Measurements from ENCODE around the gene CGREF1. TPM values are rescaled to one million over a fixed set of nuclear protein-coding genes. Genes with fewer than 3 reads are reported as not detected.

CGREF1 gene
- polyA plus RNA-seq, 4 donors, result 5.4 to 7.3 (median 6.5) TPM

DNA sequence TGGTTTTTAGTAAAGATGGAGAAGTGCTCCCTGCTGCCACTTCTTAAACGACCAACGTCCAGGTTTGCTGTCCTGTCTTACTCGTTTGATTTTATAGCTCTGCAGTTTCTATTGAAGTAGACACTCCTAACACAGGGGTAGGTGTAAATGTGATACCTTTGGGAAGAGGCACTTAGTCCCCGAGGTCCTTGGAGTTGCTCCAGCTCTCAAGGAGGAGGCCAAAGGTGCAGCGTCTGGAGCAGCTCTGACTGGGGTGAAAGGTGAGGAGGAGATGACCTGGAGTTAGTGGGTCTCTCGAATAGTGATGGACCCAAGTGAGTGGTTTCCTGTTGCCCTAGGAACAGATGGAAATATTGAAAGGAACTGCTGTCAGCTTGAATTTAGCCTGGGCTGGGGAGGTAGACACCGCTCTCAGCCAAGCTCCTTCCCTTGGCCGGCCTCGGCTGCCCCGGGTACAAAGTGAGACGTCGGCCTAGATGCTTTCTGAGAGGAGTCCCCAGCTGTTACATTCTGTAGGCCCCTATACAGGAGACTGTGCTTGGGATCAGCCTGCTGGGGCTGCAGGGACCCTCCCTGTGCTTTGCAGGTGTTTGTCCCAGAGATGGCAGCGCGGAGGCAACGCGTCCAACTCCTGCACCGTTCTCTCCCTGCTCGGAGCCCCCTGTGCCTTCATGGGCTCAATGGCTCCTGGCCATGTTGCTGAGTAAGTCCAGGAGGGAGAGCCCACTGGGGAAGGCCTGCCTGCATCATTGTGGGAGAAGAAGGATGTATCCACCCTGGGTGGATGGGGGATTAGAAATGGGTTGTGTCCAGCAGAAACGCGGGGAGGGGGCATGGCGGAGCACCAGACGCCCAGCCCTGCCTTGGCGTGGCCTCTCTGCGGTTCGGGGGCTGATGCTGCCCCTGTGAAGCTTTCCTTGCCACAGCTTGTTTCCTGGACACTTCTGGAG, 26.9 kb downstream of the CGREF1 start:
- DNase-seq (ENCODE audit: low read depth in 4 of 4, low spot score in 2 of 4), result no peak

DNA sequence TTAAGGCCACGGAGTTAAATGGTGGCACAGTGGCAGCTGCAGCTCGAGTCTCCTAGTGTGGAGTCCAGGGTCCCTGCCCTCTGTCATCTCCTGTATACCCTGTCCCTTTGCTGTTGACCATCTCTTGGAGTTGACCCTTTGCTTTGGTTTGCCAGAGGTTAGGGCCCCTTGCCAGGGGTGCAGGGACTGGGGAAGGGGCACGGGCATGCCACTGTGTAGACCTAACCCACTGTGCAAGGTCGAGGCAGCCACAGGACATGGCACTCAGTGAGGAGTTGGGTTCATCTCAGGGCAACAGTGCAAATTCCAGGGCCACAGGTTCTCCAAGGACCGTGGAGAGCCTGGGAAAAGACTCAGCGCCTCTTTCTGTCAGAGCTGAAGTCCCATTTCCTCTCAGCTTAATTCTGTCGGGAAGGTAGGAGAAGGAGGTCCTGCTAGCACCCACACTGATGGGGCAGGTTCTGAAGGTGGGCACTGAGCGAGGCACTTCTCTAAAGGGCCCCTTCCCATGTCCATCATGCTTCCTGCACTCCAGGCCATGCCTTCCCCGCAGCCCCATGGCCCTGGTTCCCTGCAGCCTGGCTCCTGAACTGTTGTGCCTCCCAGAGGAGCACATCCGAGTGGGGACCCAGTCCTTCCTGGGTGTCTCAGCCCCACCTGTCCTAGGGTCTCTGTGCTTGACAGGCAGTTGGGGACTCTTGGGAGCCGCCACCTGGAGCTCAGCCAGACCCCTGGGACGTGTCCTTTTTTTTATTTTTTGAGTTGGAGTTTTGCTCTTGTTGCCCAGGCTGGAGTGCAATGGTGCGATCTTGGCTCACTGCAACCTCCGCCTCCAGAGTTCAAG, 29.6 kb downstream of the CGREF1 start:
- DNase-seq (ENCODE audit: low read depth in 4 of 4, low spot score in 2 of 4), result no peak

DNA sequence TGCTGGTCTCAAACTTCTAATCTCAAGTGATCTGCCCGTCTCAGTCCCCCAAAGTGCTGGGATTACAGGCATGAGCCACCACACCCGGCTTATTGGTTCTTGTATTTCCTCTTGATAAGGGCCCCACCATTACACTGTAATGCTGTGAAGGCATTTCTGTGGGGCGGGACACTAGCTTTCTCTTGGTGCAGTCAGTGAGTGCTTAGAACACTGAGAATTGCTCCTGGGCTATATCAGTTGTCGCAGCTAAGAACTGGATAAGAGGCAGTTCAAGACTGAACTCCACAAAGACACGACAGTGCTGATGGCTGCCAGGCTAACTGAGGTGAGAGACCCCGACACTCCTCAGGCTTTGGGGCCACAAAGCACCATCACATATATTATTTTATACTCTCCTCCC, 30.3 kb downstream of the CGREF1 start:
- no peak for DNase-seq (ENCODE audit: low read depth in 4 of 4, low spot score in 2 of 4)

DNA sequence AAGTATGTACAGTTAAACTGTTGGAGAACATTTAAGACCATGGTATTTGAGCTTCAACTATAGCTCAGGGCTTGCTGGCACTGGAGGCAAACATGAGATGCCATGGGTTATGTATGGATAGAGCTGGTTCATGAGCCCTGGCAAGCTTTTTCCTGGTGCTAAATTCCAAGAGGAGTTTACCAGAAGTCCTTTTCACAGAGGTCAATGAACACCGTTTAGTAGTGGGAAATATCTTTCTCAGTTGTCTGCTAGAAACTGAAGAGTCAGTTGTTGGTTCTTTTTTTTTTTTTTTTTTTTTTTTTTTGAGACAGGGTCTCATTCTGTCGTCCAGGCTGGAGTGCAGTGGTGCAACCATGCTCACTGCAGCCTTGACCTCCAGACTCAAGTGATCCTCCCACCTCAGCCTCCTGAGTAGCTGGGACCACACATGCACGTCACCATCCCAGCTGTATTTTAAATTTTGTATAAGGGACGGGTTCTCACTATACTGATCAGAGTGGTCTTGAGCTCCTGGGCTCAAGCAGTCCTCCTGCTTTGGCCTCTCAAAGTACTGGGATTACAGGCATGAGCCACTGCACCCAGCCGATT, 31.0 kb downstream of the CGREF1 start:
- no peak for DNase-seq (ENCODE audit: low read depth in 4 of 4, low spot score in 2 of 4)

DNA sequence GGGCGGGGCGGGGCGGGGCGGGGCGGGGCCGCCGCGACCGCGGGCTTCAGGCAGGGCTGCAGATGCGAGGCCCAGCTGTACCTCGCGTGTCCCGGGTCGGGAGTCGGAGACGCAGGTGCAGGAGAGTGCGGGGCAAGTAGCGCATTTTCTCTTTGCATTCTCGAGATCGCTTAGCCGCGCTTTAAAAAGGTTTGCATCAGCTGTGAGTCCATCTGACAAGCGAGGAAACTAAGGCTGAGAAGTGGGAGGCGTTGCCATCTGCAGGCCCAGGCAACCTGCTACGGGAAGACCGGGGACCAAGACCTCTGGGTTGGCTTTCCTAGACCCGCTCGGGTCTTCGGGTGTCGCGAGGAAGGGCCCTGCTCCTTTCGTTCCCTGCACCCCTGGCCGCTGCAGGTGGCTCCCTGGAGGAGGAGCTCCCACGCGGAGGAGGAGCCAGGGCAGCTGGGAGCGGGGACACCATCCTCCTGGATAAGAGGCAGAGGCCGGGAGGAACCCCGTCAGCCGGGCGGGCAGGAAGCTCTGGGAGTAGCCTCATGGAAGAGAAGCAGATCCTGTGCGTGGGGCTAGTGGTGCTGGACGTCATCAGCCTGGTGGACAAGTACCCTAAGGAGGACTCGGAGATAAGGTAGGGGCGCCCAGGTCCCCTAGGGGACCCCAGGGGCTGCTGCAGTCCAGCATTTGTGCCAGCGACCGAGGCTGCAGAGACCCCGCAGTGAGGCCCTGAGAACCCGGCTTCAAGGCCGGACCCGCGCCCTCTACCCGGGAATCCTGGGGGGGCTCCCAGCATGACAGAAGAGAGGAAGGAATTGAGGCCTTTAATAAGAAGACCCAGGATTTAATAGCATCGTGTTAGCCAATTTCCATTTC, 32.0 kb downstream of the CGREF1 start, which contains the start of gene KHK:
Gene KHK, plus strand, starts transcription at position 49 of the 870 bp plus-strand sequence. Its CDS starts 488 bp downstream, at position 537.
- no peak for DNase-seq (ENCODE audit: low read depth in 4 of 4, low spot score in 2 of 4)

DNA sequence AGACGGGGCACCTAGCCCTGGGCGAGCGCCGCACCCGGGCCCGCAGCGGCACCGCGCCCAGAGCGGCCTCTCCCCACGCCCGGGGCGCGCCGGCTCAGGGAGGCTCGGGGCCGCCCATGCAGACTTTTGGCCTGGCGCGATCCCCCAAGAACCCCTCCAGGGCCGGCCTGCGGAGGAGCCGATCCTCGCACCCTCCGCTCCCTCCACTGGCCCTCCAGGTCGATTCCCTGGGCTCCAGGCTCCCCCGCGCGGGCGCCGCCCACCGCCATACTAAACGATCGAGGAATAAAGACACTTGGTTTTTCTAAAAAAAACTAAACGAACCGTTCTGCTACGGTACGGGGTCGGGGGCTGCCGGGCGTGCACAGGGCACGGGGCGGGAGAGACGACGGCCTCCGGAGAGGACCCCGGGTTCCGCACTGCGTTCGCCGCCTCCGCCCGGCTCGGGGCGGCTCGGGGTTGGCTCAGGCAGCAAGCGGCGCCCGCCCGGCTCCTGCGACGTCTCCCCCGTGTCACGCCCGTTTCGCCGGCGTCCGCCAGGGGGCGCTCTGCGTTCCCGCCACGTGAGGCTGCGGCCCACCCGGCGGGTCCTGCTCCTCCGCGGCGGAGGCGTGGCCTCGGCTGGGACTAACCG, 32.7 kb downstream of the CGREF1 start:
- peak in 3 of 4 donors; percentile 86 to 93 (median 88) for DNase-seq (ENCODE audit: low read depth in 4 of 4, low spot score in 2 of 4)

DNA sequence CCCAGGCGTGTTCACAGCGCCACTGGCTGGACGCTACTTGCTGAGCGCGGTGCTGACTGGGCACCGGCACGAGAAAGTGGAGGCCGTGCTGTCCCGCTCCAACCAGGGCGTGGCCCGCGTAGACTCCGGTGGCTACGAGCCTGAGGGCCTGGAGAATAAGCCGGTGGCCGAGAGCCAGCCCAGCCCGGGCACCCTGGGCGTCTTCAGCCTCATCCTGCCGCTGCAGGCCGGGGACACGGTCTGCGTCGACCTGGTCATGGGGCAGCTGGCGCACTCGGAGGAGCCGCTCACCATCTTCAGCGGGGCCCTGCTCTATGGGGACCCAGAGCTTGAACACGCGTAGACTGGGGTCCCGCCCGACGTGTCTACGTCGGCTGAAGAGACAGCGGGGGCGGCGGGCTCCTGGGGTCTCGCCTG, 33.2 kb downstream of the CGREF1 start:
- no peak for DNase-seq (ENCODE audit: low read depth in 4 of 4, low spot score in 2 of 4)

DNA sequence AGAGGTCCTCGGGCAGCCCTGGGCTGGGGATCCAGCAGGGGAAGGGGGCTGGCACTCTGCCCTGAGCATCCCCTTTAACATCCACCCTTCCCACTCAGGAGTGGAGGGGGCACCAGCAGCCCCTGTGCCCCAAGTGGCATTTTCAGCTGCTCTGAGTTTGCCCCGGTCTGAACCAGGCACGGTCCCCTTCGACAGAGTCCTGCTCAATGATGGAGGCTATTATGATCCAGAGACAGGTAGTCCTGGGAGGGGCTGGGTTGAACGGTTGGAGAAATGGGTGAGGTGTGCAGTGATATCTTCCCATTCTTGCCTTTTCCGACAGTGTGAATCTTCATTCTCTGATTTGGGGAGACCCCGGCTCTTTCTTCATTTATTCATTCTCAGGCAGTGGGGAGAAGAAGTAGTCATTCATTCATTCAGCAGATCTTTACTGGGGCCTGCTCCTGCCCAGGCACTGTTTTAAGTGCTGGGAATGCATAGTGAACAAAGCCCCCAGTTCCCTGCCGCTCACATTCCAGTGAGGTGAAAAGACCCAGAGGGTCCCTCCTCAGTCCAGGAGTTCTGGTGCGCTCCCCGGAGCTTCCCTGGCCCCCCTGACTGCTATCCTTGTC, 33.8 kb downstream of the CGREF1 start:
- DNase-seq (ENCODE audit: low read depth in 4 of 4, low spot score in 2 of 4), result no peak

DNA sequence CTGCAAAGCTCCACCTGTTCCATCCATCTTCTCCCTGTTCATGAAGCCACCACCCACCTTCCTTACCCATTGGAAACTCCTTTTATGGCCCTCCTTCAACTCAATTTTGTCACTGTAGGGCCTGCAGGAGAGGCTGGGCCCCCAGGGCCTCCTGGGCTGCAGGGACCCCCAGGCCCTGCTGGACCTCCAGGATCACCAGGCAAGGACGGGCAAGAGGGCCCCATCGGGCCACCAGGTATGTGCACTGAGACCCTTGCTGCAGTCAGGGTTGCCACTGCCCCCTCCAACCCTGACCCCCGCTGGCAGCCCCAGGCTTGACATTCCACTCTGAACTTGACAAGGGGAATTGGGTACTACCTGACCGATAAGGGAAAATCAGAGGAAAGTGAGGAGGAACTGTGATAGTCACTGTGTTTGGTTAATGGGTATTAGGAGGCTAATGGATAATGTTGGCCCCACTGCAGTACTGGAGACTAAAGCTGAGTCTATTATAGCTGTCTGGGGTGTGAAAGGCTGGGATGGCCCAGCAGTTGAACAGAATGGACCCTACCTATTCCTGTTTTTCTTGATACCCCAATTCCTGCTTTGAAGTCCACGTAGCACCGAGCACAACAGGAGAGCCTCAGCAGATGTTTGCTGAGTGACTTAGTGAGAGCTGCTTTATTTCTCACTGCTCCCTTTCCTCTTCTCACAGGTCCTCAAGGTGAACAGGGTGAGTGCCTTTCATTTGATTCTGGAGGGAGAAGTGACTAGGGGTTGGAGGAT, 34.4 kb downstream of the CGREF1 start:
- no peak for DNase-seq (ENCODE audit: low read depth in 4 of 4, low spot score in 2 of 4)

DNA sequence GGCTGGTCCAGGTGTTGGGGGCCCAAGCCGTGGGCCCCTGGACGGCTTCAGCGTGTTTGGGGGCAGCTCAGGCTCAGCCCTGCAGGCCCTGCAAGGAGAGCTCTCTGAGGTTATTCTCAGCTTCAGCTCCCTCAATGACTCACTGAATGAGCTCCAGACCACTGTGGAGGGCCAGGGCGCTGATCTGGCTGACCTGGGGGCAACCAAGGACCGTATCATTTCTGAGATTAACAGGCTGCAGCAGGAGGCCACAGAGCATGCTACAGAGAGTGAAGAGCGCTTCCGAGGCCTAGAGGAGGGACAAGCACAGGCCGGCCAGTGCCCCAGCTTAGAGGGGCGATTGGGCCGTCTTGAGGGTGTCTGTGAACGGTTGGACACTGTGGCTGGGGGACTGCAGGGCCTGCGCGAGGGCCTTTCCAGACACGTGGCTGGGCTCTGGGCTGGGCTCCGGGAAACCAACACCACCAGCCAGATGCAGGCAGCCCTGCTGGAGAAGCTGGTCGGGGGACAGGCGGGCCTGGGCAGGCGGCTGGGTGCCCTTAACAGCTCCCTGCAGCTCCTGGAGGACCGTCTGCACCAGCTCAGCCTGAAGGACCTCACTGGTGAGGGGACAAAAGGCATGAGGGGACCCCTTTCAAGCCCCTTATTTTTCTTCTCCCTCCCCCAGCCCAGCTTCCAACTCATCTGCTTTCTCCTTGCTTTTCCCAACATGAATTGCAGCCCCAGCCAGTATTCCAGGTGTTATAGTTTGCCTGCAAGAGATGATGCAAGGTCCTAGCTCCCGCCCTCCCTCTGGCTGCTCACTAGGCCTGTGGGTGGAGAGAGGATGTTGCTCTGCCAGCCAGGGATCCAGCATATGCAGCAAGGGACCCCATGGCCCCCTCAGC, 35.3 kb downstream of the CGREF1 start:
- no peak for DNase-seq (ENCODE audit: low read depth in 4 of 4, low spot score in 2 of 4)

DNA sequence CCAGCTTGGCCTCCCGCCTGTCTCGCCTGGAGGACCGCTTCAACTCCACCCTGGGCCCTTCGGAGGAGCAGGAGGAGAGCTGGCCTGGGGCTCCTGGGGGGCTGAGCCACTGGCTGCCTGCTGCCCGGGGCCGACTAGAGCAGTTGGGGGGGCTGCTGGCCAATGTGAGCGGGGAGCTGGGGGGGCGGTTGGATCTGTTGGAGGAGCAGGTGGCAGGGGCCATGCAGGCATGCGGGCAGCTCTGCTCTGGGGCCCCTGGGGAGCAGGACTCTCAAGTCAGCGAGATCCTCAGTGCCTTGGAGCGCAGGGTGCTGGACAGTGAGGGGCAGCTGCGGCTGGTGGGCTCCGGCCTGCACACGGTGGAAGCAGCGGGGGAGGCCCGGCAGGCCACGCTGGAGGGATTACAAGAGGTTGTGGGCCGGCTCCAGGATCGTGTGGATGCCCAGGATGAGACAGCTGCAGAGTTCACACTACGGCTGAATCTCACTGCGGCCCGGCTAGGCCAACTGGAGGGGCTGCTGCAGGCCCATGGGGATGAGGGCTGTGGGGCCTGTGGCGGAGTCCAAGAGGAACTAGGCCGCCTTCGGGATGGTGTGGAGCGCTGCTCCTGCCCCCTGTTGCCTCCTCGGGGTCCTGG, 36.0 kb downstream of the CGREF1 start:
- DNase-seq (ENCODE audit: low read depth in 4 of 4, low spot score in 2 of 4), result no peak

DNA sequence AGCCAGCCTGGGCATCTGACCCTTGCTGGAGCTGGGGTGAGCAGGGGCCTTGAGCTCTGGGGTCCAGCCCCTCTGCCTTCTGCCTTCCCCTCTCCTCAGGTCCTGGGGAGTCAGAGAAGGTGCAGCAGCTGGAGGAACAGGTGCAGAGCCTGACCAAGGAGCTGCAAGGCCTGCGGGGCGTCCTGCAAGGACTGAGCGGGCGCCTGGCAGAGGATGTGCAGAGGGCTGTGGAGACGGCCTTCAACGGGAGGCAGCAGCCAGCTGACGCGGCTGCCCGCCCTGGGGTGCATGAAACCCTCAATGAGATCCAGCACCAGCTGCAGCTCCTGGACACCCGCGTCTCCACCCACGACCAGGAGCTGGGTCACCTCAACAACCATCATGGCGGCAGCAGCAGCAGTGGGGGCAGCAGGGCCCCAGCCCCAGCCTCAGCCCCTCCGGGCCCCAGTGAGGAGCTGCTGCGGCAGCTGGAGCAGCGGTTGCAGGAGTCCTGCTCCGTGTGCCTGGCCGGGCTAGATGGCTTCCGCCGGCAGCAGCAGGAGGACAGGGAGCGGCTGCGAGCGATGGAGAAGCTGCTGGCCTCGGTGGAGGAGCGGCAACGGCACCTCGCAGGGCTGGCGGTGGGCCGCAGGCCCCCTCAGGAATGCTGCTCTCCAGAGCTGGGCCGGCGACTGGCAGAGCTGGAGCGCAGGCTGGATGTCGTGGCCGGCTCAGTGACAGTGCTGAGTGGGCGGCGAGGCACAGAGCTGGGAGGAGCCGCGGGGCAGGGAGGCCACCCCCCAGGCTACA, 36.8 kb downstream of the CGREF1 start:
- no peak for DNase-seq (ENCODE audit: low read depth in 4 of 4, low spot score in 2 of 4)

DNA sequence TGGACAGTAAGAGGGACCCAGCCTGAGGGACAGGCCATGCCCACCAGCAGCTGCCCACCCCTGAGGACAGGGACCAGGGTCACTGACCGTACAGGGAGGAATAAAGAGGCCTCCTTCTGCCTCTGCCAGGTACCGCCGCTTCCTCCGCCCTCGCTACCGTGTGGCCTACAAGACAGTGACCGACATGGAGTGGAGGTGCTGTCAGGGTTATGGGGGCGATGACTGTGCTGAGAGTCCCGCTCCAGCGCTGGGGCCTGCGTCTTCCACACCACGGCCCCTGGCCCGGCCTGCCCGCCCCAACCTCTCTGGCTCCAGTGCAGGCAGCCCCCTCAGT, 38.4 kb downstream of the CGREF1 start:
- no peak for DNase-seq (ENCODE audit: low read depth in 4 of 4, low spot score in 2 of 4)

DNA sequence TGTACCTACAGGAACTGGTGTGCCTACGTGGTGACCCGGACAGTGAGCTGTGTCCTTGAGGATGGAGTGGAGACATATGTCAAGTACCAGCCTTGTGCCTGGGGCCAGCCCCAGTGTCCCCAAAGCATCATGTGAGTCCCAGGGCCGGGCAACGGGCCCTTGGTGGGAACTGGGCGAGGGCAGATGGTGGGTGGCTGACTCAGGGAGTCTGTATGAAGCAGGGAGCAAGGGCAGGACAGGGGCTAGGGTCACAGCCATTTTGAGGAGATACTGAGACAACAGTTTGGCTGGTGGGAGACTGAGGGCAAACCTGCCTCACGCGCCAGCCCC, 38.8 kb downstream of the CGREF1 start:
- DNase-seq (ENCODE audit: low read depth in 4 of 4, low spot score in 2 of 4), result no peak

DNA sequence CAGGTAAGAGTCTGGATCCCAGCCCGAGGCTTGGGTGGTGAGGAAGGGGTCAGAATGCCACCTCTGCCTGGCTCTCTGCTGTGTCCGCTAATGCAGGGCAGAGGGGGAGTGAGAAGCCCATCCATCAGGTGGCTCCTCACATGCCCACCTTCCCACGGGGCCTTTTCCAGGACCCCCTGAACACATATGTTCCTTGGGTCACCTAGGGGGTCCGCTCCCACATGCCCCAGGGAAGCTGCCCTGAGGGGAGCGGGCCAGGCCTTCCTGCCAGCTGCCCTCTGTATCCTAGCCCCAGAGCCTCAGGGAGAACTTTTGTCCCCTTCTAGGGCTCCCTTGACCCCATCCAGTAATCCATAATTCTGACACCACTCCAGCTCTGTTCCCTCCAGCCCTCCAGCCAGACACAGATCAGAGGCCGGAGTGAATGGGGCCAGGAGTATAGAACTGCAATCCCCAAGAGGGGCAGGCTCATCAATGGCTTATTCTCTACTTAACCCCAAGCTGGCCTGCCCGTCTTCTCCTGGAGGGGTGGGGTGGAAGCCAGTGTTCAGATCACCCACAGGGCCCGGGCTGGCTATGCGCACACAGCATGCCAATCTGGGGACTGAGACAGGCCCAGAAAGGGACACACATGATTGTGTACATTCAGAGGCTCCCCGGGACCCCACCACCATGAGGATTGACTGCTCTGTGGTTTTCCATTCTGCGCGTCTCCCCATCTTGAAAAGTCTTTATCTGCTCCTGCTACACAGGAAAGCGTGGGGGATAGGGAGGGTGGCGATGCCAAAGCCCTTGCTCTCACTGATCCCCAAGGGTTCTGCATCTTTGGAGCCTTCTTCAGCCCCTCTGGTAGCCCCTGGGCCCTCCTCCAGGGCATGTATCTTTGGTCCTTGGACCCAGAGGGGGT, 39.4 kb downstream of the CGREF1 start:
- DNase-seq (ENCODE audit: low read depth in 4 of 4, low spot score in 2 of 4), result no peak
